GM13977 (cell line): Measurements from ENCODE around the gene KIAA0040.

Experiments used
- DNase-seq: peaks from one replicate; pipeline ENCODE4 v3.0.0; 2012; ENCODE audit warnings: low spot score
- in situ Hi-C: fragments of 300-500 bp; cut with MboI; formaldehyde crosslinking; loops from one replicate; pipeline ENCODE4 v1.12.0; 2022; ENCODE audit warnings: low sequenced_read_pairs, low pct_unique_long_range_greater_than_20kb, mixed read lengths, inconsistent platforms; ENCODE audit not compliant: unreplicated experiment
- TF ChIP-seq, protein P1 (sequence below): IDR thresholded peaks from 2 replicates; pipeline ENCODE4 v1.5.1; 2012; ENCODE audit warnings: mild to moderate bottlenecking, control low read depth; ENCODE audit not compliant: insufficient read depth; ENCODE audit errors: extremely low read depth, missing control alignments

KIAA0040 gene

DNA sequence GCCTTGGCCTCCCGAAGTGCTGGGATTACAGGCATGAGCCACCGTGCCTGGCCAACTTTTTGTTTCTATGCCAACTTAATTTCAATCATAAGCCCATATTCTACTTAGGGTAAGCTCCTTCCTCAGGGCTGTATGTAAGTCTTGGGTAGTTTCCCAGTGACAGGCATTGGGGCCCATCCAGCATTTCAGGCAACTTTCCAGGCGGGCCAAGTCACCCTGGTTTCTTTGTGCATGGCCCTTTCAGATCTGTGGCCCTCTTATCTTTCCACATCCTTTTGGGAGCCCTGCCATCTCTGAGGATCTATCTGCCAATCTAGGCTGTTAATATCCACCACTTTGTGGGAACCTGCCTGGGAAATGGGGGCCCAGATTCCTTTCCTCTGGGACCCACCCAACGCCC lies 66.2 kb downstream of the KIAA0040 start:
- in situ Hi-C loops, result loop anchor here (10.0 to 25.0 kb wide), 2 partner anchors 82 to 339 kb away; no protein-coding TSS in a partner anchor
- no peak for DNase-seq
- TF ChIP-seq, protein P1, sequence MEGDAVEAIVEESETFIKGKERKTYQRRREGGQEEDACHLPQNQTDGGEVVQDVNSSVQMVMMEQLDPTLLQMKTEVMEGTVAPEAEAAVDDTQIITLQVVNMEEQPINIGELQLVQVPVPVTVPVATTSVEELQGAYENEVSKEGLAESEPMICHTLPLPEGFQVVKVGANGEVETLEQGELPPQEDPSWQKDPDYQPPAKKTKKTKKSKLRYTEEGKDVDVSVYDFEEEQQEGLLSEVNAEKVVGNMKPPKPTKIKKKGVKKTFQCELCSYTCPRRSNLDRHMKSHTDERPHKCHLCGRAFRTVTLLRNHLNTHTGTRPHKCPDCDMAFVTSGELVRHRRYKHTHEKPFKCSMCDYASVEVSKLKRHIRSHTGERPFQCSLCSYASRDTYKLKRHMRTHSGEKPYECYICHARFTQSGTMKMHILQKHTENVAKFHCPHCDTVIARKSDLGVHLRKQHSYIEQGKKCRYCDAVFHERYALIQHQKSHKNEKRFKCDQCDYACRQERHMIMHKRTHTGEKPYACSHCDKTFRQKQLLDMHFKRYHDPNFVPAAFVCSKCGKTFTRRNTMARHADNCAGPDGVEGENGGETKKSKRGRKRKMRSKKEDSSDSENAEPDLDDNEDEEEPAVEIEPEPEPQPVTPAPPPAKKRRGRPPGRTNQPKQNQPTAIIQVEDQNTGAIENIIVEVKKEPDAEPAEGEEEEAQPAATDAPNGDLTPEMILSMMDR, result no peak

DNA sequence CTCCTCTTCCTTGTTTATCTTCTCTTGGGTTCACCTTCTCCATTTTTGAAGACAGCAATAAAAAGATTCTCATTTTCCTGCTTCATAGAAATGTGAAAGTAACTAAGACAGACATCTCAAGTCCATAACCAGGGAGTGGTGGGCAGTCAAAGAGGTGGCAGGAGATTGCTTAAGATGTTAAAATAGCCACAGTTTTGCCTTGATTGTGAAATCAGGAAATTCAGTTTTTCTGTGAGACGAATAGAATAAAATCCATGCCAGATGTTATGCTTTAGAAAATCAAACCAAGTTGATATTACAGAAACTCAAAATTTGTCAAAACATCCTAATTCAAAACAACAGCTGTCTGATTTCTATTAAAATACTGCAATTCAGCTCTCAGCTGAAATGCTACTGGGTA lies 67.7 kb downstream of the KIAA0040 start:
- in situ Hi-C loops, result loop anchor here (10.0 to 25.0 kb wide), 2 partner anchors 80 to 338 kb away; no protein-coding TSS in a partner anchor
- TF ChIP-seq, protein P1, result no peak
- no peak for DNase-seq

DNA sequence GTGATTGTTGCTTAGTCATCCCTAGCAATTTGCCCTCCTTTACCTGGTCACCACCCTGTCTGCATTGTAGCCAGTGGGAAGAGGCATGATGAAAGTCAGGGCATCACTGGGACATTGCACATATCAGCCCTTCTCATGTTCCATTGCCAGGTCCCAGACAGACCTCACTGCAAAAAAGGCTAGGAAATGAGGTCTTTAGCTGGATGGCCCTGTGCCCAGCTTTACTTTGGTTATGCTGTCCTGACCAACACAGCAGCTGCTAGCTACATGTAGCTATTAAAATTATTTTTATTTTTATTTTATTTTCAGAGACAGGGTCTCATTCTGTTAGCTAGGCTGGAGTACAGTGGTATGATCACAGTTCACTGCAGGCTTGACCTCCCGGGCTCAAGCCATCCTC lies 72.1 kb downstream of the KIAA0040 start:
- TF ChIP-seq, protein P1, result no peak
- no peak for DNase-seq
- in situ Hi-C loops, result loop anchor here (10.0 kb wide), 1 partner anchor 76 kb away; no protein-coding TSS in a partner anchor

DNA sequence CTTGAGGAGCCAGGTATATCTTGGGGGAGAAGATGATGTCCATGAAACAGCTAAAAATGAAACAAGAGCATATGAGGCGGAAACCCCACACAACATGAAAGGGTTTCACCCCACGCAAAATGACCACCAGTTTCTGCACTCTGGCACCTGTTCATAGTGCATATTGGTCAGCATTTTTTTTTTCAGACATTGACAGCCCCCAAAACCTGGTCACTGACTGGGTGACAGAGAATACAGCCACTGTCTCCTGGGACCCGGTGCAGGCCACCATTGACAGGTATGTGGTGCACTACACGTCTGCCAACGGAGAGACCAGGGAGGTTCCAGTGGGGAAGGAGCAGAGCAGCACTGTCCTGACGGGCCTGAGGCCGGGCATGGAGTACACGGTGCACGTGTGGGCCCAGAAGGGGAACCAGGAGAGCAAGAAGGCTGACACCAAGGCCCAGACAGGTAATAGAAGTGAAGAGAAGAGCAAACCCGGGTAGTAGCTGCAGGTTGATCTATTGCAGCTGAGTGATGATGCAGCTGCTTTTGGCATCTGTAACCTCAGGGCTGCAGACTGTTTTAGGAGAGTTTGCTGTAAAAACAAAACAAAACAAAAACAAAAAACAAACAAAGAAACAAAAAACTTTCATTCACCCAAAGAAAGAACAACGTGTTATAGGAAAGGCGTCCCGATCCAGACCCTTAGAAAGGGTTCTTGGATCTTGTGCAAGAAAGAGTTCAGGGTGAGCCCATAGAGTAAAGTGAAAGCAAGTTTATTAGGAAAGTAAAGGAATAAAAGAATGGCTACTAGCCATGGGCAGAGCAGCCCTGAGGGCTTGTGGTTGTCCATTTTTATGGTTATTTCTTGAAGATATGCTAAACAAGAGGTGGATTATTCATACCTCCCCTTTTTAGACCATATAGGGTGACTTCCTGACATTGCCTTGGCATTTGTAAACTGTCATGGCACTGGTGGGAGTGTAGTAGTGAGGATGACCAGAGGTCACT lies 73.9 kb downstream of the KIAA0040 start:
- in situ Hi-C loops, result no loop called here
- TF ChIP-seq, protein P1, result no peak
- DNase-seq, result peak; percentile 37

DNA sequence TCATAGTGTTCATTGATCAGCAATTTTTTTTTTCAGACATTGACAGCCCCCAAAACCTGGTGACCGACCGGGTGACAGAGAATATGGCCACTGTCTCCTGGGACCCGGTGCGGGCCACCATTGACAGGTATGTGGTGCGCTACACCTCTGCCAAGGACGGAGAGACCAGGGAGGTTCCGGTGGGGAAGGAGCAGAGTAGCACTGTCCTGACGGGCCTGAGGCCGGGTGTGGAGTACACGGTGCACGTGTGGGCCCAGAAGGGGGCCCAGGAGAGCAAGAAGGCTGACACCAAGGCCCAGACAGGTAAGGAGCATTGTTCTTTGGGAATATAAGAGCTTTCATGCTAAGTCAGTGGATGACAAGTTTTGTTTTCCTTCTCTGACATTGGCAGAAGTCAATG lies 75.7 kb downstream of the KIAA0040 start:
- no peak for DNase-seq
- in situ Hi-C loops, result no loop called here
- TF ChIP-seq, protein P1, result no peak

DNA sequence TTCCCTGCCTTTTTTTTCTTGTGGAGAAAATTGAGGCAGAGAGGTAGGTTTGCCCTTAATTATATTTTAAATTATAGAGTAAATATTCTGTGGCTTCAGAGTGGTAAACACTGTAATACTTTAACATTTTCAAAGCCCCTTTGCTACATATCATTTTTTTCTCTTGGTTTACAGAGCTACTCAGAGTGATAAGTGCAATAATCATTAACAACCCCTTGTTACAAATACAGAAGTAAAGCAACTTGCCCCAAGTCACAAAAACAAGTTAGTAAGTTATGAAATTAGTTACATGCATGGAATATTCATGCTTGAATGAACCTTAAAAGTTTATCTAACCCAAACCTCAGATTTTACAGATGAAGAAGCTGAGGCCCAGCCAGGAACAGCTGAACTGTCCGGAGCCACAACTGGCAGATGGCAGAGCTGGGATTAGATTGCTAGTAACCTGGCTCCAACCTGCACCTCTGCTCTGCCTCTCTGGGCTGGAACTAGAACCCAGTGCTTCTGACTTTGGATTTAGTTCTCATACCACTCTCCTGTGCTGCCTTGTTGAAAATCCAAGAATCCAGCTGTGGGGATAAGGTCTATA lies 76.3 kb downstream of the KIAA0040 start:
- TF ChIP-seq, protein P1, result no peak
- in situ Hi-C loops, result no loop called here
- no peak for DNase-seq
